Skin of body (tissue), 2 donors: ENCODE results near the gene B4GALT6. TPM values are rescaled to one million over a fixed set of nuclear protein-coding genes. Genes with fewer than 3 reads are reported as not detected.

Experiments used
- DNase-seq: peaks from one replicate; lab custom pipeline; 2025; lab: John Stamatoyannopoulos, UW
- total RNA-seq: library from RNA; depleted of rRNA; stranded (reverse); fragments of >200 nt; gene quantifications from one replicate; pipeline ENCODE4 v1.2.3, GENCODE V29; 2014

Gene B4GALT6
- total RNA-seq, 1 donor from 2014 or later, result 4.4 TPM

DNA sequence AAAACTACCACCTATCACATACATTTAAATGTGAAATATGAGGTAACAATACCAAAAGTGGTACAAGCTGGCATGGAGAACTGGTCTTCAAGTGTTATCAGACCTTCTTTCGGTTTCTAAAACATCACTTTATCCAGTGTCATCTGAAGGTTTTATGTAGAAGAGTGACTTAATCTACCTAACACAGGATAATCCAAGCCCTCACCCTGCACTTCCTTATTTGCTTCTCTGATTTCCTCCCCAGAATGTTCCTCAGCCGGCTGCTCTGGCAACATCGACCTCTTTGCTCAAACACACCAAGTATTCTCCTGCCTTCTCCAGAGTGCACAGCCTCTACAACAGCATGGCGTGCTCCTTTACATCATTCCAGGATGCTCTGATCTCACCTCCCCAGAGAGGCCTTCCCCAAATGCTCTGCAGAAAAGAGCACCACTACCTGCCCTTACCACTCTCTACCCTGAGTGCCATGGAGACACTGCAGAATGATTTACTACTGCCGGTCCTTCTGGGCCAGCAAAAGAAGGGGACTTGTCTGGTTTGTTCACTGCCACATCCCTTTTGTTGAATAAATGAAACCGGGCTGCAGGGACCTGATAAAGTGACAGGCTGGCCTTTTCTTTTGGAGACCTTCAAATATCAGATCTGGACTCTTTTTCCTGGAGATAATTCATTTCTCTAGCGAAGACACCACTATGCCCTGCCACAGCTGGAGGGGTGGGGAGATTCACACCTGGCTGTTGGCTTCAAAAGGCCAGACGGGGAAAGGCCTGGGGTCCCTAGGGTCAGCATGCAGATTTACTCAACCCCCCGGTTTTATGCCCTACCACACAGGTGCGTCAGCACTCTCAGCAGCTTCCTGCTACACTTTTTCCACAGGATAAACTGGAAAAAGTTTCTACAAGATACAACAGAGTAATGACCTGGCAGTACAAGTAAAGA is 50.7 kb downstream of the B4GALT6 start:
- DNase-seq, result no peak

GRCh38 chr18:31632356-31632755 is 52.0 kb downstream of the B4GALT6 start:
- no peak for DNase-seq

GRCh38 chr18:31631526-31631925 is 52.9 kb downstream of the B4GALT6 start:
- DNase-seq, result no peak

GRCh38 chr18:31630549-31630948 is 53.8 kb downstream of the B4GALT6 start:
- DNase-seq, result no peak

DNA sequence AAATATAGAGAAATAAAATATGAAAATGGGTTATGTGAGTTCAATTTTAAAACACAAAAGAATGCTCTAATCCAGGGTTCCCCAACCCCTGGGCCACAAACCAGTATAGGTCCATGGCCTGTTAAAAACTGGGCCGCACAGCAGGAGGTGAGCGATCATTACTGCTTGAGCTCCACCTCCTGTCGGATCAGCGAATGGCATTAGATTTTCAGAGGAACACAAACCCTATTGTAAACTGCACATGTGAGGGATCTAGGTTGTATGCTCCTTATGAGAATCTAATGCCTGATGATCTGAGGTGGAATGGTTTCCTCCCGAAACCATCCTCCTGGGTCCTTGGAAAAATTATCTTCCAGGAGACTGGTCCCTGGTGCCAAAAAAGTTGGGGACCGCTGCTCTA is 58.0 kb downstream of the B4GALT6 start:
- DNase-seq, result no peak

- DNase-seq, result no peak
Measured at GRCh38 chr18:31624892-31625640, 59.3 kb downstream of the B4GALT6 start.

GRCh38 chr18:31619291-31619690 is 65.1 kb downstream of the B4GALT6 start:
- DNase-seq, result no peak

GRCh38 chr18:31618801-31619200 is 65.6 kb downstream of the B4GALT6 start:
- no peak for DNase-seq

DNA sequence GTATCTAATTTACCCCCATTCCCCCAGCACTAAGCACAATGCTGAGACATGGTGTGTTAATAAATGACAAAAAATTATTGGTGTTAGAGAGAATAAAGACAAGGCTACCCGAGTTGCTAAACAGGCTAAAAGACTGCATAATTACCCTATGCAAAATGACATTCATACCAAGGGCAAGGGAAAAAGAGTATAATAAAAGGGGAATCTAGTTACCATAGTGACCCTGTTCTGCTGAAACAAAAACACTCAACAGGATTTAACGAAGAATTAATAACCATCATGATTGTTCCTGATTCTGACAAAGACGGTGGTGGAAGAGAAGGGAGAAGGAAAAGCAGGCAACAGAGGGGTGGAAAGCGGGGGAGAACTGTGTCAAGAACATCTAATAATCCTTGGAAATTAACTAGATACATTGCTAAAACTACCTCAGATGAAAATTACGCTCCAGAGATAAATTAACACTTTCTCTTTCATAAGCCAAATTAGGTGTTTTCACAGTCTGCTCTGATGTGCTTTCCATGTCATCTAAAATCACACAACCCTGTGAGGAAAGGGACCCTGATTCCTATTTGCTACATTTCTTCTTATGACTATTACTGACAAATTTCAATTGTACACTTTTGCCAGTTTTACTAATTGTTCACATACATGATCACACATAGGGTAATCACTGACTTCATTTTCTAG is 67.2 kb downstream of the B4GALT6 start:
- no peak for DNase-seq

- DNase-seq, result no peak
Measured at GRCh38 chr18:31616586-31616985, 67.8 kb downstream of the B4GALT6 start.

GRCh38 chr18:31614044-31614443 is 70.3 kb downstream of the B4GALT6 start:
- no peak for DNase-seq

- no peak for DNase-seq
Measured at GRCh38 chr18:31612124-31612523, 72.3 kb downstream of the B4GALT6 start.

DNA sequence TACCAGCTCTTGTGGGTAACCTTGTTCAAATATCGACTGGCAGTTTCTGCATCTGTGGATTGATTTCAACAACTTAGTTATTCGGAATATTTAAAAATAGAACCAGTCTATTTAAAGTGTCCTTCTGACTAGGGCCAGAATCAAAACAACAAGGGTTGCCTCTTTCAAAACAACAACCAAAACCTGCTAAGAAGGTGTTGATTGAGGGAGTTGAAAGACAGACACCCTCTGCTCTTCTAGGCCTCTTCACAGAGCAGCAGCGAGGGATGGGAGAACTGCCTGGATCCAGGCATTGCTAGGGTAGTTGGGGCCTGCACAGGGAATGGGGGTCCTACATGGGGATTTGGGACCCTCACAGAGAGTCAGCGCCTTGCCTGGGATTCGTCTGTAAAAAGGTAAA is 72.9 kb downstream of the B4GALT6 start:
- DNase-seq, result no peak

GRCh38 chr18:31610286-31611205 is 73.8 kb downstream of the B4GALT6 start:
- DNase-seq, result no peak

DNA sequence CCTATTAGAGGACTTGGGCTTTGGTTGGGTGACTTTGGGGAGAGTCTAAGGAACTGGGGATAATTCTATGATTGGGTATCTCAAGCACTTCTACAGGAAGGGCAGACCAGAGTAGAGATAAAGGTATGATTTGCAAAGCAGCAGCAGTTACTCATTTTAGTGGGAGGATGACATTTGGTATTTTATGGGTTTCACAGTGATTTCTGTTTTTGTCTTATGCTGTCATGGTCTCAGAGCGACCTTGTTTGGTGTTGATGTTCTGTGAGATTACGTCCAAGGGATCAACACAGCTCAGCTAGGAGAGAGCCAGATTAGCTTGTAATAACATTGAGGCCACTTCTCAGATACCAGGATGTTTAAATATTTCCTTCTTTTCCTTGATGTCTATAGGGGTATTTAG is 74.5 kb downstream of the B4GALT6 start:
- no peak for DNase-seq

- DNase-seq, result no peak
Measured at GRCh38 chr18:31607384-31607783, 77.0 kb downstream of the B4GALT6 start.

DNA sequence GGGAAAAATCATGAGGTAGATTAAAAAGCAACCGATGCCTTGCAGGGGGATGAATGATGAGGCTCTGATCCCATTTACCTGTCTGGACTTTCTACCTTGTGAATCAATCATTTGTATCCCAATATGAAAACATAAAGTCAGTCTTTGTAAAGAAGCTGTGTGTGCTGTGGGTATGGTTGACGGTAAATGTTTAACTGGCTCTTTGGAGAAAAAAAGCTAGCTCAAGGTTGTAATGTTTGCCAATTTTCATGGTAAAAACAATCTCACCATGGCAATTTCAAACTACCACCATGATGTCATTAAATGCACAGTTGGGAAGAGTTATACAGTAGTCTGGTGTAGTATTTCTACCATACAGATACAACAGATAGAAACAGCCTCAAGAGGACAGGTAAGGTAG is 78.1 kb downstream of the B4GALT6 start:
- no peak for DNase-seq

DNA sequence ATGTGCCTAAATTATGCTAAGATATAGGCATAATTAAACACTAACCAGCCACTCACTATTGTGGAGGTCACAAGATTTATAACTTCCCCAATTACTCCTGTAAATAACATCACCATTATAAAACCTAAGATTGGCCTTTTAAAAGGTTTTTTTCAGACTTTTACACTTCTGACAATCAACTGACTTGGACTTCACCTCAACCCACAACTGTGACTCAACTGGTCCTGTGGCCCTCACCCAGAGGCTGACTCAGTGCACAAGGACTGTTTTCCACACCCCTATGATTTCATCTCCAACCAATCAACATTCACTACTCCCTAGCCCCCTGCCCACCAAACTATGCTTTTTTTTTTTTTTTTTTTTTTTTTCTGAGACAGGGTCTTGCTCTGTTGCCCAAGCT is 81.1 kb downstream of the B4GALT6 start:
- no peak for DNase-seq

- DNase-seq, result no peak
Measured at GRCh38 chr18:31598021-31598805, 86.2 kb downstream of the B4GALT6 start.
